Activated T-helper 17 cell treated with anti-CD3 and anti-CD28 coated beads, Interleukin-2, amount 50 U/mL, for 72 hours (primary cell): ENCODE results near the gene ZBTB9. TPM values are rescaled to one million over a fixed set of nuclear protein-coding genes. Genes with fewer than 3 reads are reported as not detected.

Experiments
- ATAC-seq: fragments of 150-1000 bp; cut with Tn5 transposase; replicated peaks from 2 replicates; pipeline ENCODE4 v1.10.0; 2021; ENCODE audit warnings: mild to moderate bottlenecking, moderate library complexity
- H3K27ac Mint-ChIP-seq: one replicate; pipeline ENCODE4 v1.8.0; 2022; ENCODE audit warnings: mixed read lengths
- H3K27me3 Mint-ChIP-seq: one replicate; pipeline ENCODE4 v1.8.0; 2022; ENCODE audit warnings: mixed read lengths
- H3K36me3 Mint-ChIP-seq: one replicate; pipeline ENCODE4 v1.8.0; 2022; ENCODE audit warnings: low read depth, mild to moderate bottlenecking, mixed read lengths
- H3K4me1 Mint-ChIP-seq: one replicate; pipeline ENCODE4 v1.8.0; 2022; ENCODE audit warnings: mixed read lengths
- H3K4me3 Mint-ChIP-seq: one replicate; pipeline ENCODE4 v1.8.0; 2022; ENCODE audit warnings: mild to moderate bottlenecking, mixed read lengths
- H3K9me3 Mint-ChIP-seq: one replicate; pipeline ENCODE4 v1.8.0; 2022; ENCODE audit warnings: mixed read lengths
- total RNA-seq, 2 donors: library from RNA; stranded (reverse); gene quantifications; one replicate each; pipeline ENCODE4 v1.2.3, GENCODE V29; 2022

ZBTB9 gene
- total RNA-seq, 2 donors from 2014 or later, result 11.6 to 12.5 TPM

GRCh38 chr6:33415831-33416230 is 38.5 kb upstream of the ZBTB9 start:
- peak overlapping the region; percentile 96 for H3K4me3 Mint-ChIP-seq
- peaks cover 45% of the 10 kb centered on the region for H3K4me1 Mint-ChIP-seq
- H3K27ac Mint-ChIP-seq, result peak overlapping the region; percentile 97
- H3K9me3 Mint-ChIP-seq, result no peaks in the 10 kb centered on the region
- ATAC-seq, result no peak
- H3K36me3 Mint-ChIP-seq, result peaks cover 80% of the 10 kb centered on the region
- no peaks in the 10 kb centered on the region for H3K27me3 Mint-ChIP-seq

DNA sequence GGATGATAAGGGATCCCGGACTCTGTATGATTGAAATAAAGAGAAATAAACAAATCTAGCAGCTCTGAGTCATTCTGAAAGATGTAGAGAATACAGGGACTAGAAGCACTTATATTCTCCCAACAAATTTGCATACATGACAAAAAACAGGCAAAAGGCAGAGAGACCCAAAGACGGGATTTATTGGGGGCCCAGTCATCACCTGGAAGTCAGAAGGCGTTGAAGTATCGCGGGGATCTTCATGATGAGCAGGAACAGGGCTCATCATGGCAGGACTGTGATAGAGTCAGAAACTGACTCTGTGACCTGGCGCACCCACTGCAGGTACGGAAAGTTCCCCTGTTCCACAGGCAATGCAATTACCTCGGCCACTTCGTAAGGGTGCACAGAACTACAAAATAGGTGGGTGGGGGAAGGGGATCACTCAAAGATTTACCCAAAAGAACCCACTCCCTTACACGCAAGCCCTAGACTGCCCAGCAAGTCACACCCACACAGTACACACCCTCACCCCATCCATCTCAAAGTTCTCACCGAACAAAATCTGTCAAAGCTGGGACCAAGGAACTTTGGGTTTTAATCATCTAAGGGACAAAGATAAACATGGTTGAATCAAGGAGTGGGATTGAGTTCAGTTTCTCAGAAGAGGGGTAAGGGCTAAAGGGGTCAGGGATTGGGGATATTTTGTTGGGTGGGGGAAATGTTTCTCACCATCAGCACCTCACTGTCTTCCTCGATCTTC is 37.8 kb upstream of the ZBTB9 start:
- H3K4me3 Mint-ChIP-seq, result peak overlapping the region; percentile 96
- H3K9me3 Mint-ChIP-seq, result no peaks in the 10 kb centered on the region
- peaks cover 53% of the 10 kb centered on the region for H3K4me1 Mint-ChIP-seq
- H3K27ac Mint-ChIP-seq, result peak overlapping the region; percentile 97
- H3K27me3 Mint-ChIP-seq, result no peaks in the 10 kb centered on the region
- peaks cover 75% of the 10 kb centered on the region for H3K36me3 Mint-ChIP-seq
- peak; percentile 42 for ATAC-seq

DNA sequence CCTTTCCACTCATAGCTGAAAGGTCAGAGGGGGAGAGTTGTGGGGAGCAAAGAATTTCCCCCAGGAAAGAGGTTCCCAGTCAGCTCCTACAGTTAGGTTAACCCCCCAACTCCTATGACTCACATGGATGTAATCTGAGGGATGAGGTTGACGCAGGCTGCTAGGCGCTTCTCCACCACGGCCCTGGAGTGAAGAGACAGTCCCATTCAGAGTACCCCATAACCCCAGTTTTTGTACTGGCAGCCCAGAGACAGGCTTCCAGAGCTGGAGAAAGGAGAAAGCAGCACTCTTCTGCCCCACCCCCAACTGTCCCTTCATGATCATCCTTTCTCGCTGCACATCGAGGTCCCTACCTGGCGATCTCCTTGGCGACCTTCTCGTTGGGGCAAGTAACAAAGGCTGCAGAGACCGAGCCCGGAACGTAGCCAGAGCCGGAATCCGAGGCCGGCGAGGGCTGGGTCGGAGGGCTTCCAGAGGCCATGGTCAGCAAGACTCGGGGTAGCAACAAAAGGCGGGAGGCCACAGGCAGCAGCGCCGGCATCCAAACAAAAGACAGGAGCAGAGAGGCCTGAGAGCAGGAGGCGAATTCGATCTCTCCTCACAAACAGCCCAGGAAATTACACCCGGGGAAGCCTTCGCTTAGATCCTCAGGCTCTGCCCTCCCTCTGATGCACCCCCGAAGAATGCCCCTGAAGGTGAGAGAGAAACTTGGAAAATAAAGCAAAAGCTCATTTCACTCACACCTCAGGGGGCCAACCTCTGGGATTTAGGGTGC is 37.1 kb upstream of the ZBTB9 start:
- no peaks in the 10 kb centered on the region for H3K9me3 Mint-ChIP-seq
- H3K4me1 Mint-ChIP-seq, result peaks cover 60% of the 10 kb centered on the region
- H3K4me3 Mint-ChIP-seq, result peak overlapping the region; percentile 96
- H3K36me3 Mint-ChIP-seq, result peaks cover 68% of the 10 kb centered on the region
- H3K27ac Mint-ChIP-seq, result peak overlapping the region; percentile 97
- no peaks in the 10 kb centered on the region for H3K27me3 Mint-ChIP-seq
- peak; percentile 33 for ATAC-seq

- Mint-ChIP-seq H3K27ac (peak within 1 kb of the TSS; percentile 97), H3K4me3 (peak within 1 kb of the TSS; percentile 96), H3K4me1 (peaks cover 60% of the 10 kb centered on the region), H3K9me3 (no peaks in the 10 kb centered on the region), H3K27me3 (no peaks in the 10 kb centered on the region), H3K36me3 (peaks cover 62% of the 10 kb centered on the region)
- peak; percentile 78 for ATAC-seq
These were observed 36.3 kb upstream of the ZBTB9 start, which contains the start of gene CUTA for GRCh38 chr6:33417903-33418689. CUTA (minus strand) TSS chr6:33418107; CDS start chr6:33418000, 107 bp downstream.

DNA sequence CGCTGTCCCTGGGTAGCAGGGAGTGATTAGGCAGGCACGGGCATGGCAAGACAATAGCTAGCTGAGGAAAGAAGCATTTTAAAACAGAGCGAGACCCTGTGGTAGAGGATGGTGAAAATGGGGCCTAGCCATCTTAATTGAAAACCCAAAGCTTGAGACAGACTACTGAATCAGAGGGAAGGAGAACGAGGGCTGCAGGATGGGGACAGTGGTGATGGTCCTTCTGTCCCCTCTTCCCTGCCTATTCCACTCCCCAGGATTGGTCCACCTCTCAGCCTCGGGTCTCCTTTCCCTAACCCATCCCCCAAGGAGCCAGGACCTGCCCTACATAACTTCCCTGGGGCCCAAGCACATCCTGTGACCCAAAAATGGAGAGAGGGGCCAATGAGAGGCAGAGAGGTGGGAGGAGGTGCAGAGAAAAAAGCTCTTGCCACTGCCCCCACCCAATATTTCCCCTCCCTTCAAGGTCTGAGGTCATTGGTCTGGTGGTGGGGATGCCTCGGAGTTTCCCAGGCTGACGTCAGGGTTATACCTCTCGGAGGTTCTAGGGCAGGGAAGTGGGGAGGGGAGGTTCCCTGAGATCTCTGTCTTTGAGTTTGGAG is 35.6 kb upstream of the ZBTB9 start:
- H3K36me3 Mint-ChIP-seq, result peaks cover 62% of the 10 kb centered on the region
- H3K27ac Mint-ChIP-seq, result peak overlapping the region; percentile 97
- H3K4me1 Mint-ChIP-seq, result peaks cover 60% of the 10 kb centered on the region
- H3K9me3 Mint-ChIP-seq, result no peaks in the 10 kb centered on the region
- no peaks in the 10 kb centered on the region for H3K27me3 Mint-ChIP-seq
- H3K4me3 Mint-ChIP-seq, result peak overlapping the region; percentile 96
- peak; percentile 25 for ATAC-seq

GRCh38 chr6:33419580-33420490 is 34.5 kb upstream of the ZBTB9 start, which contains the start of gene SYNGAP1:
SYNGAP1 (plus strand) TSS chr6:33420065; CDS start chr6:33420265, 200 bp downstream.
- Mint-ChIP-seq H3K27me3 (no peaks in the 10 kb centered on the region), H3K27ac (peak within 1 kb of the TSS; percentile 97), H3K4me3 (peak within 1 kb of the TSS; percentile 96), H3K4me1 (peaks cover 62% of the 10 kb centered on the region), H3K36me3 (peaks cover 62% of the 10 kb centered on the region), H3K9me3 (no peaks in the 10 kb centered on the region)
- no peak for ATAC-seq

DNA sequence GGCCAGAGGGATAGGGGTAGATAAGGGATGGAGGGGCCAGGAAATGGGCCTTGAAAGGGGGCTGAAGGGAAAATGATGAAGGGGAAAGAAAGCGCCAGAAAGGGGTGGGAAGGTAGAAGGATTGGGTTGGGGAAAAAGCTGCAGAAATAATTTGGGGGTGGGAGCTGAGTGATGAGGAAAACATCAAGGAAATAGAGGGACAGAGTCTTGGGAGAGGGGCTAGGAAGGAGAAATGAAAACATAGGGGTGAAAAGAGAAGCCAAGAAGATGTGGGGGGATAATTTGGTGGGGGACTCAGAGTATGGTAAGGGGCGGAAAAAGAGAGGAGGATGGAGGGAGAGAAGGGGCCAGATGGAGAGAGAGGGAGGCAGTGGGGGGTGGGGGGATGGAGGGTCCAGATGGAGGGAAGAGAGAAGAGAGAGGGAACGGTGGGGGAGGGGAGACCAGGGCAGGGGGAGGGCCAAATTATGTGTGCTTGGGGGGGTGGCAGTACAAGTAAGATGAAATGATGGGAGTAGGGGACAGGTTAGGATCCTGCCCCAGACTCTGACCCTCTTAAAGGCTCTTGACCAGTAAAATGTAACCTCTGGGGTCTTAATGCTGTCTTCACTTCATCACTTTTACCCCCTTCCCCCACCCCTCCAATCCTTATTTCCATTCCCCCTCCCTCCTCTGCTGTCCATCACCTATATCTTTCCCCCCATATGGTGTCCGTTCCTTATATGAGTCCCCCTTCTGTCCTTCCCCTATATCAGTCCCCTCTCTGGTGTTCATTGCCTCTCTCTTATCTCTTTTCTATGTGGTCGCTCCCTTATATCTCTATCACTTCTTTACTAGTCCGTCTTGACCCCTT is 33.7 kb upstream of the ZBTB9 start:
- Mint-ChIP-seq H3K4me1 (peaks cover 60% of the 10 kb centered on the region), H3K4me3 (peak overlapping the region; percentile 96), H3K9me3 (no peaks in the 10 kb centered on the region), H3K36me3 (peaks cover 62% of the 10 kb centered on the region), H3K27me3 (no peaks in the 10 kb centered on the region), H3K27ac (peak overlapping the region; percentile 46)
- ATAC-seq, result no peak

DNA sequence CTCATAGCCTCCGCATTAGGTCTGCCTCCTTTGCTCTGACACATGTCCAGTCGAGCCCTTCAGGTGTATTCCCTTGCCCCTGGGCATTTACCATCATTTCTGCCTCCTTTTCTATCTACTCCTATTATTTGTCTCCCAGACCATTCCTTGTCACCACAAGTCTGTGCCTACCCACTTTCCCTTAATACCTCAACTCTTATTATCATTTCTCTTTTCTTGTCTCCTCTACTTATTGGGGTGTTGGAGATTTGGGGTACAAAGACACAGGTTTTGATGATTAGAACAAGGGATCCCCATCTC is 33.1 kb upstream of the ZBTB9 start:
- peak overlapping the region; percentile 46 for H3K27ac Mint-ChIP-seq
- no peak for ATAC-seq
- H3K4me1 Mint-ChIP-seq, result peaks cover 58% of the 10 kb centered on the region
- peak overlapping the region; percentile 96 for H3K4me3 Mint-ChIP-seq
- peaks cover 62% of the 10 kb centered on the region for H3K36me3 Mint-ChIP-seq
- no peaks in the 10 kb centered on the region for H3K27me3 Mint-ChIP-seq
- H3K9me3 Mint-ChIP-seq, result no peaks in the 10 kb centered on the region

DNA sequence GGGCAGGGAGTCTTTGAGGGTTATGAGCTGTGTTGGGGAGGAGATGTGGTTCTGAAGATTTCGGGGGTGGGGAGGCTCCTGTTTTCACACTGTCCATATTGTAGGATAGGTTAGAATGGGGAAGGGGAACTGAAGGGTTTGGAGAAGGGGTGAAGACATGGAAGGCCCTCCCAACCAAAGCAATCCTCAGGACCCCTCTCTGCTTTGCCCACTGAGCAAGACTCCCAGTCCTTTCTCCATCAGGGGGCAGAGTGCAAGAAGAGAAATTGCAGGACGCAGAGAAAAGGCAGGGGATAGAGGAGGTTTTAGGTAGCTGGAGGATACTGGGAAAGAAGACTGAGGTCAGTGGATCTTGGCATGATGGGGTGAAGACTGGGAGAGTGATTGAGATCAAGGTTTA is 30.6 kb upstream of the ZBTB9 start:
- no peaks in the 10 kb centered on the region for H3K9me3 Mint-ChIP-seq
- H3K4me3 Mint-ChIP-seq, result peak overlapping the region; percentile 96
- ATAC-seq, result no peak
- H3K4me1 Mint-ChIP-seq, result peaks cover 65% of the 10 kb centered on the region
- H3K27me3 Mint-ChIP-seq, result no peaks in the 10 kb centered on the region
- H3K27ac Mint-ChIP-seq, result peak overlapping the region; percentile 97
- peaks cover 60% of the 10 kb centered on the region for H3K36me3 Mint-ChIP-seq

DNA sequence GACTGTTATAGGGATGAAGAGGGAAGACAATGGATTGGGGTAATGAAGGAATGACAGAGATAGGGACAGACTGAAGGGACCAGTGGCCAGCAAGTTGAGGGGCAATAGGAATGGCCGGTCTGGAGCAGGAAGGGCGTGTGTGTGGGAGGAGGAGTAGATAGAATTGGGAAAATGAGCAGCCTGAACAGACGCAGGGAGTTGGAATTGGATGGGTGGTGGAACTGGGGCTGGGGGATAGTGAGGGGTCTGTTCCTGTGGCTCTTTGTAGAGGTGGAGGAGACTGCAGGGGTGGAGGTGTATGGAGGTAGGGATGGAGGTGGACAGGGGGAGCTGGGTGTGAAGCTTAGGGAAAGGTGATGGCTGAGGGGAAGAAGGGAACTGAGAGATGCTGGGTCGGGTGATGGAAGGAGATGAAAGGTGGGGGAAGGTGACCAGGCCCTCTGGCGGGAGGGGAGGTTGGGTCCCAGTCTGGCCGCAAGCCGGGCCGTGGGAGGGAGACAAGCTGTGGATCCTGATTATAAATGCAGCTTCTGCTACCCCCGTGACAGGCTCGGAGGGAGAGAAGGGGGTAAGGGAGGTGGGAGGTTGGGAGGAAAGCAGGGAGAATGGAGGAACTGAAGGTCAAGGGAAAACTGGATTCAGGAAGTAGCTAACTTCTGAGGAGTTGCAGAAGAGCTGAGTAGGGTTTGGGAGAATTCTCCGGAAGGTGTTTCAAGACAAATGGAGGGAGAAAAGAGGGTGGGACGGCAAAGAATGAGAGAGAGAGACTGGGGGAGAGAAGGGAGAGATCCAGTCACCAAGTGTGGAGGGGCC is 29.3 kb upstream of the ZBTB9 start:
- peaks cover 67% of the 10 kb centered on the region for H3K36me3 Mint-ChIP-seq
- H3K27ac Mint-ChIP-seq, result peak overlapping the region; percentile 97
- no peak for ATAC-seq
- H3K27me3 Mint-ChIP-seq, result no peaks in the 10 kb centered on the region
- H3K4me3 Mint-ChIP-seq, result peak overlapping the region; percentile 96
- peaks cover 71% of the 10 kb centered on the region for H3K4me1 Mint-ChIP-seq
- H3K9me3 Mint-ChIP-seq, result no peaks in the 10 kb centered on the region

DNA sequence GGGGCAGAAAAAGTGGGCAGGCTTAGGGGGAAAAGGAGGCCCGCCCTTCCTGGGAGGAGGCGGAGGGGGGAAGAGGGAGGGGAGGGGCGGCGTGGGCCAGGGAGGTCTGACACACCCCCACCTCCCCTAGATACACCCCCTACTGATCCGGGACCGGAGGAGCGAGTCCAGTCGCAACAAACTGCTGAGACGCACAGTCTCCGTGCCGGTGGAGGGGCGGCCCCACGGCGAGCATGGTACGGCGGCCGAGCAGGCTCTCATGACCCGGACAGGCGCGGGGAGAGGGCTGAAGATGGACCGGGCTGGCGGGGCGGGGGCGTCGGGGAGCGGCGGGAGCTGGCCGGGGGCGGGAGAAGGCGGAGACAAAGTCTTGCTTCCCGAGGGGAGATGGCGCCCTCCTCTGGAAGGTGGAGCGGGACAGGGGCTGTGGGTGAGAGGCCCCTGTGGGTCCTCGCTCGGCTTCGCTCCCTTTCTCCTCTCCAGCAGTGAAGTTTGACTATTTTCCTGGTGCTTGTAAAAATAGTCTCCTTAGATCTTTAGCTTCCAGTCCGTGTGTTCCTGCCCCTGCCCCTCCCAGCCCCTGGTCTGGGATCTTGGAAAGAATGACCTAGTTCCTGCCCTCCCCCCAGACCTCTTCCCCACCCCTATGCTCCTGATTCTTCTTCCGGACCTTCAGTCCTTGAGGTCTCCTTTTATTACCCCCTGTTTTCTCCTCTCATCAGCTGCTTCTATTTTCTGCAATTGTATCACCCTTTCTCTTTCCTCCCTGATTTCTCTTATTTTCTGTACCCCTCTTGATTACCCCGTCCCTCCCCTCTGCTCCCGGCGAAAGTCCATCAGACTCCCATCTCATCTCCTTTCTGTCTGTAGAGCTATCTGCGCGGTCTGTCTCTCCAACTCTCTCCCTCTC is 28.5 kb upstream of the ZBTB9 start:
- Mint-ChIP-seq H3K4me1 (peaks cover 79% of the 10 kb centered on the region), H3K9me3 (no peaks in the 10 kb centered on the region), H3K27ac (peak overlapping the region; percentile 97), H3K36me3 (peaks cover 68% of the 10 kb centered on the region), H3K27me3 (no peaks in the 10 kb centered on the region), H3K4me3 (peak overlapping the region; percentile 96)
- peak; percentile 67 for ATAC-seq
